Measurements from ENCODE around the gene CCDC88C.
A peak's percentile ranks its signal among the peaks of the same experiment; 100 is the strongest.
"Not testable (repeated sequence)": the region's sequence is repeated elsewhere in the genome, so short reads cannot be mapped to it uniquely, and the experiment has no call there.

CCDC88C gene

GRCh38 chr14:91266276-91266675 is 151.3 kb downstream of the CCDC88C start:
- DNase-seq; H2AK5ac ChIP-seq (ENCODE audit: low read length, severe bottlenecking); H4K91ac ChIP-seq (ENCODE audit: low read length); H2AFZ ChIP-seq (ENCODE audit: low read depth, low read length); H2BK15ac ChIP-seq (ENCODE audit: low read depth, poor library complexity, severe bottlenecking); H3K36me3 ChIP-seq (ENCODE audit: control insufficient read depth in 1 of 2, insufficient read depth in 2 of 2, low read depth in 1 of 2, low read length in 2 of 2); H3K9me3 ChIP-seq (ENCODE audit: control insufficient read depth, low read length); H2BK5ac ChIP-seq (ENCODE audit: low read depth, low read length, poor library complexity, severe bottlenecking); H3K9ac ChIP-seq (ENCODE audit: low read length); H3K4me3 ChIP-seq (ENCODE audit: insufficient read depth in 1 of 2, low read depth in 1 of 2, low read length in 2 of 2); H3K18ac ChIP-seq (ENCODE audit: low read depth in 1 of 2, low read length in 2 of 2); H4K8ac ChIP-seq (ENCODE audit: low read length); H3K79me1 ChIP-seq (replicated peaks; ENCODE audit: low read length, poor library complexity, severe bottlenecking); H3K27ac ChIP-seq (ENCODE audit: low read length, poor library complexity, severe bottlenecking); H3K23ac ChIP-seq (ENCODE audit: low read length in 2 of 2); H3K4ac ChIP-seq (ENCODE audit: low read depth in 1 of 2, low read length in 2 of 2); H2BK120ac ChIP-seq (ENCODE audit: low read depth, low read length); H3K14ac ChIP-seq (ENCODE audit: low read length in 2 of 2); H3K4me2 ChIP-seq (ENCODE audit: low read length, poor library complexity, severe bottlenecking); H2BK12ac ChIP-seq (ENCODE audit: low read length in 2 of 2): not testable (repeated sequence)
- Histone ChIP-seq H3K4me1 (ENCODE audit: control insufficient read depth, insufficient read depth, low read depth, low read length) (peaks cover 14% of the 10 kb centered on the region), H3K27me3 (ENCODE audit: control insufficient read depth in 1 of 2, insufficient read depth in 1 of 2, low read length in 2 of 2) (peaks cover 0 to 30% of the 10 kb centered on the region in 2 experiments)
- 98% methylated on average over 8 of the region's 15 CpGs for WGBS

GRCh38 chr14:91265404-91265803 is 152.2 kb downstream of the CCDC88C start:
- H3K23ac ChIP-seq (ENCODE audit: low read length in 2 of 2): no peak overlapping the region
- no peaks in the 10 kb centered on the region for H3K36me3 ChIP-seq (ENCODE audit: control insufficient read depth in 1 of 2, insufficient read depth in 2 of 2, low read depth in 1 of 2, low read length in 2 of 2)
- H3K4ac ChIP-seq (ENCODE audit: low read depth in 1 of 2, low read length in 2 of 2): no peak overlapping the region
- H3K4me1 ChIP-seq (ENCODE audit: control insufficient read depth, insufficient read depth, low read depth, low read length): peaks cover 14% of the 10 kb centered on the region
- 95% methylated on average over 6 of the region's 7 CpGs for WGBS
- H2BK120ac ChIP-seq (ENCODE audit: low read depth, low read length): no peak overlapping the region
- H3K27me3 ChIP-seq (ENCODE audit: control insufficient read depth in 1 of 2, insufficient read depth in 1 of 2, low read length in 2 of 2): peaks cover 0 to 29% of the 10 kb centered on the region in 2 experiments
- no peak overlapping the region for H4K8ac ChIP-seq (ENCODE audit: low read length)
- H3K27ac ChIP-seq (ENCODE audit: low read length, poor library complexity, severe bottlenecking): no peak overlapping the region
- H3K9me3 ChIP-seq (ENCODE audit: control insufficient read depth, low read length): no peaks in the 10 kb centered on the region
- H4K91ac ChIP-seq (ENCODE audit: low read length): no peak overlapping the region
- no peak for DNase-seq
- no peak overlapping the region for H2BK5ac ChIP-seq (ENCODE audit: low read depth, low read length, poor library complexity, severe bottlenecking)
- no peak overlapping the region for H2AFZ ChIP-seq (ENCODE audit: low read depth, low read length)
- H3K18ac ChIP-seq (ENCODE audit: low read depth in 1 of 2, low read length in 2 of 2): no peak overlapping the region
- H3K4me2 ChIP-seq (ENCODE audit: low read length, poor library complexity, severe bottlenecking): no peak overlapping the region
- H3K14ac ChIP-seq (ENCODE audit: low read length in 2 of 2): no peak overlapping the region
- H2BK12ac ChIP-seq (ENCODE audit: low read length in 2 of 2): no peak overlapping the region
- H3K79me1 ChIP-seq (replicated peaks; ENCODE audit: low read length, poor library complexity, severe bottlenecking): no peaks in the 10 kb centered on the region
- no peak overlapping the region for H3K4me3 ChIP-seq (ENCODE audit: insufficient read depth in 1 of 2, low read depth in 1 of 2, low read length in 2 of 2)
- no peak overlapping the region for H2BK15ac ChIP-seq (ENCODE audit: low read depth, poor library complexity, severe bottlenecking)
- no peak overlapping the region for H2AK5ac ChIP-seq (ENCODE audit: low read length, severe bottlenecking)
- H3K9ac ChIP-seq (ENCODE audit: low read length): no peak overlapping the region

GRCh38 chr14:91264151-91265150 is 153.2 kb downstream of the CCDC88C start:
- peak overlapping the region; percentile 58 for H3K9ac ChIP-seq (ENCODE audit: low read length)
- no peak overlapping the region for H2BK15ac ChIP-seq (ENCODE audit: low read depth, poor library complexity, severe bottlenecking)
- peak overlapping the region; percentile 57 to 67 for H3K4me3 ChIP-seq (ENCODE audit: insufficient read depth in 1 of 2, low read depth in 1 of 2, low read length in 2 of 2)
- peaks cover 14% of the 10 kb centered on the region for H3K4me1 ChIP-seq (ENCODE audit: control insufficient read depth, insufficient read depth, low read depth, low read length)
- no peaks in the 10 kb centered on the region for H3K9me3 ChIP-seq (ENCODE audit: control insufficient read depth, low read length)
- no peaks in the 10 kb centered on the region for H3K79me1 ChIP-seq (replicated peaks; ENCODE audit: low read length, poor library complexity, severe bottlenecking)
- peak overlapping the region in 1 of 2 experiments; percentile 54 for H3K18ac ChIP-seq (ENCODE audit: low read depth in 1 of 2, low read length in 2 of 2)
- H4K8ac ChIP-seq (ENCODE audit: low read length): peak overlapping the region; percentile 20
- H4K91ac ChIP-seq (ENCODE audit: low read length): no peak overlapping the region
- no peak overlapping the region for H3K4ac ChIP-seq (ENCODE audit: low read depth in 1 of 2, low read length in 2 of 2)
- 14% methylated on average over 49 of the region's 69 CpGs for WGBS
- H2AFZ ChIP-seq (ENCODE audit: low read depth, low read length): peak overlapping the region; percentile 73
- peaks cover 0 to 20% of the 10 kb centered on the region in 2 experiments for H3K27me3 ChIP-seq (ENCODE audit: control insufficient read depth in 1 of 2, insufficient read depth in 1 of 2, low read length in 2 of 2)
- no peak for DNase-seq
- no peak overlapping the region for H3K27ac ChIP-seq (ENCODE audit: low read length, poor library complexity, severe bottlenecking)
- H2AK5ac ChIP-seq (ENCODE audit: low read length, severe bottlenecking): no peak overlapping the region
- no peaks in the 10 kb centered on the region for H3K36me3 ChIP-seq (ENCODE audit: control insufficient read depth in 1 of 2, insufficient read depth in 2 of 2, low read depth in 1 of 2, low read length in 2 of 2)
- peak overlapping the region; percentile 15 for H2BK120ac ChIP-seq (ENCODE audit: low read depth, low read length)
- H3K23ac ChIP-seq (ENCODE audit: low read length in 2 of 2): no peak overlapping the region
- peak overlapping the region in 1 of 2 experiments; percentile 11 for H2BK12ac ChIP-seq (ENCODE audit: low read length in 2 of 2)
- no peak overlapping the region for H3K14ac ChIP-seq (ENCODE audit: low read length in 2 of 2)
- H2BK5ac ChIP-seq (ENCODE audit: low read depth, low read length, poor library complexity, severe bottlenecking): no peak overlapping the region
- peak overlapping the region; percentile 91 for H3K4me2 ChIP-seq (ENCODE audit: low read length, poor library complexity, severe bottlenecking)

GRCh38 chr14:91263329-91263728 is 154.3 kb downstream of the CCDC88C start:
- H3K4me3 ChIP-seq (ENCODE audit: insufficient read depth in 1 of 2, low read depth in 1 of 2, low read length in 2 of 2): no peak overlapping the region
- no peak overlapping the region for H2AK5ac ChIP-seq (ENCODE audit: low read length, severe bottlenecking)
- no peak overlapping the region for H2BK5ac ChIP-seq (ENCODE audit: low read depth, low read length, poor library complexity, severe bottlenecking)
- no peak overlapping the region for H4K91ac ChIP-seq (ENCODE audit: low read length)
- no peaks in the 10 kb centered on the region for H3K79me1 ChIP-seq (replicated peaks; ENCODE audit: low read length, poor library complexity, severe bottlenecking)
- no peak overlapping the region for H3K18ac ChIP-seq (ENCODE audit: low read depth in 1 of 2, low read length in 2 of 2)
- peaks cover 14% of the 10 kb centered on the region for H3K4me1 ChIP-seq (ENCODE audit: control insufficient read depth, insufficient read depth, low read depth, low read length)
- no peaks in the 10 kb centered on the region for H3K9me3 ChIP-seq (ENCODE audit: control insufficient read depth, low read length)
- 92% methylated on average over 2 of the region's 2 CpGs for WGBS
- no peak overlapping the region for H2BK12ac ChIP-seq (ENCODE audit: low read length in 2 of 2)
- H2AFZ ChIP-seq (ENCODE audit: low read depth, low read length): no peak overlapping the region
- no peak for DNase-seq
- H4K8ac ChIP-seq (ENCODE audit: low read length): no peak overlapping the region
- peaks cover 0 to 14% of the 10 kb centered on the region in 2 experiments for H3K27me3 ChIP-seq (ENCODE audit: control insufficient read depth in 1 of 2, insufficient read depth in 1 of 2, low read length in 2 of 2)
- no peak overlapping the region for H3K27ac ChIP-seq (ENCODE audit: low read length, poor library complexity, severe bottlenecking)
- H3K14ac ChIP-seq (ENCODE audit: low read length in 2 of 2): no peak overlapping the region
- no peak overlapping the region for H3K4me2 ChIP-seq (ENCODE audit: low read length, poor library complexity, severe bottlenecking)
- no peak overlapping the region for H2BK120ac ChIP-seq (ENCODE audit: low read depth, low read length)
- no peak overlapping the region for H3K23ac ChIP-seq (ENCODE audit: low read length in 2 of 2)
- H3K36me3 ChIP-seq (ENCODE audit: control insufficient read depth in 1 of 2, insufficient read depth in 2 of 2, low read depth in 1 of 2, low read length in 2 of 2): no peaks in the 10 kb centered on the region
- no peak overlapping the region for H3K9ac ChIP-seq (ENCODE audit: low read length)
- H3K4ac ChIP-seq (ENCODE audit: low read depth in 1 of 2, low read length in 2 of 2): no peak overlapping the region
- H2BK15ac ChIP-seq (ENCODE audit: low read depth, poor library complexity, severe bottlenecking): no peak overlapping the region

Measured in mesenchymal stem cell (in vitro differentiated cells and primary cell).